DND-41 (cell line): ENCODE measurements around the gene CDHR1.

Experiments
- EZH2 ChIP-seq: IDR thresholded peaks from 3 replicates; pipeline ENCODE4 v1.6.1; 2012; ENCODE audit warnings: borderline replicate concordance, low read depth, mild to moderate bottlenecking, moderate library complexity, low read length, inconsistent platforms; ENCODE audit not compliant: severe bottlenecking
- TF ChIP-seq, protein P1 (sequence below): IDR thresholded peaks from 2 replicates; pipeline ENCODE4 v1.5.1; 2012; ENCODE audit warnings: borderline replicate concordance, low read length, moderate library complexity, mild to moderate bottlenecking; ENCODE audit not compliant: poor library complexity, severe bottlenecking; ENCODE audit errors: extremely low read depth

DNA sequence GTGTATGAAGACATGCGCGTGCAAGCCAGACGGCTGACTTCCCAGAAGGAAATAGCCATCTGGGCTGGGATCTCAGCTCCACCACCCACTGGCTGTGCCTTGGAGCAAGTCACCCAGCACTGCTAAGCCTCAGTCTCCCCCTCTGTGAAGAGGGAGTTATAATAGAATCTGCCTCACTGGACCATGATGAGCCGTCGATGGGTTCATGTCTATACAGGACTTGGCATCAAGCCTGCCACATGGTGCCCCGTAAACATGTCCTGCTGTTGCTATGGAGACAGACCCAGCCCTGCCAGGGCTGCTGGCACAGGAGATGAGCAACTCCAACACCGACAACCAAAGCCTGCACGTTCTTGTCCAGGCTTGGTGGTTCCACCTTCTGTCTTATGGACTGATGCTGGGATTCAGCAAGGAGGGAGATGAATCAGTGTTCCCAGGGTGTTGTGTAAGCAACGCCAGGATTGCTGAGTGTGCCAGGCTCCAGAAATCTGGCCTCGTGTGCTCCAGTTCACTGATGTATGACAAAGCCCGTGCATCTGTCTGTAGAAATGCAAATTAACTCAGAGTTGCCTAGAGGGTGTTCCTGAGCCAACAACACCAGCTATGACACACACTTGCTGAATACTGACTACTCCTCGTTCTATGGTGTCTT is 15.2 kb upstream of the CDHR1 start:
- TF ChIP-seq, protein P1, sequence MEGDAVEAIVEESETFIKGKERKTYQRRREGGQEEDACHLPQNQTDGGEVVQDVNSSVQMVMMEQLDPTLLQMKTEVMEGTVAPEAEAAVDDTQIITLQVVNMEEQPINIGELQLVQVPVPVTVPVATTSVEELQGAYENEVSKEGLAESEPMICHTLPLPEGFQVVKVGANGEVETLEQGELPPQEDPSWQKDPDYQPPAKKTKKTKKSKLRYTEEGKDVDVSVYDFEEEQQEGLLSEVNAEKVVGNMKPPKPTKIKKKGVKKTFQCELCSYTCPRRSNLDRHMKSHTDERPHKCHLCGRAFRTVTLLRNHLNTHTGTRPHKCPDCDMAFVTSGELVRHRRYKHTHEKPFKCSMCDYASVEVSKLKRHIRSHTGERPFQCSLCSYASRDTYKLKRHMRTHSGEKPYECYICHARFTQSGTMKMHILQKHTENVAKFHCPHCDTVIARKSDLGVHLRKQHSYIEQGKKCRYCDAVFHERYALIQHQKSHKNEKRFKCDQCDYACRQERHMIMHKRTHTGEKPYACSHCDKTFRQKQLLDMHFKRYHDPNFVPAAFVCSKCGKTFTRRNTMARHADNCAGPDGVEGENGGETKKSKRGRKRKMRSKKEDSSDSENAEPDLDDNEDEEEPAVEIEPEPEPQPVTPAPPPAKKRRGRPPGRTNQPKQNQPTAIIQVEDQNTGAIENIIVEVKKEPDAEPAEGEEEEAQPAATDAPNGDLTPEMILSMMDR = no peak
- no peak for TF ChIP-seq EZH2
